Rectal smooth muscle tissue (tissue), 1 donor: ENCODE data around the gene SP7.
"Not testable (repeated sequence)": the region's sequence is repeated elsewhere in the genome, so short reads cannot be mapped to it uniquely, and the experiment has no call there.

ENCODE experiments used
- H3K27ac ChIP-seq: one replicate; pipeline ENCODE4 v1.7.0; 2013; ENCODE audit warnings: low read depth, low read length, inconsistent platforms
- H3K27me3 ChIP-seq: one replicate; pipeline ENCODE4 v1.7.0; 2013; ENCODE audit warnings: low read length; ENCODE audit not compliant: control insufficient read depth, insufficient read depth
- H3K36me3 ChIP-seq: one replicate; pipeline ENCODE4 v1.7.0; 2013; ENCODE audit warnings: low read length; ENCODE audit not compliant: control insufficient read depth, insufficient read depth
- H3K4me1 ChIP-seq: one replicate; pipeline ENCODE4 v1.7.0; 2013; ENCODE audit warnings: low read length; ENCODE audit not compliant: control insufficient read depth, insufficient read depth
- H3K4me3 ChIP-seq: one replicate; pipeline ENCODE4 v1.7.0; 2013; ENCODE audit warnings: low read length
- H3K9ac ChIP-seq: one replicate; pipeline ENCODE4 v1.7.0; 2013; ENCODE audit warnings: low read length

Gene SP7

GRCh38 chr12:53298164-53298563, 38.0 kb downstream of the SP7 start:
- peaks cover 4% of the 10 kb centered on the region for H3K36me3 ChIP-seq
- peaks cover 17% of the 10 kb centered on the region for H3K4me1 ChIP-seq
- H3K27me3 ChIP-seq = no peaks in the 10 kb centered on the region
- H3K4me3 ChIP-seq = no peak overlapping the region
- no peak overlapping the region for H3K9ac ChIP-seq
- H3K27ac ChIP-seq = no peak overlapping the region

- H3K9ac ChIP-seq, H3K27ac ChIP-seq, H3K27me3 ChIP-seq, H3K36me3 ChIP-seq, H3K4me3 ChIP-seq: not testable (repeated sequence)
- H3K4me1 ChIP-seq = peaks cover 17% of the 10 kb centered on the region
These were observed 39.0 kb downstream of the SP7 start for GRCh38 chr12:53297106-53297505.

- Histone ChIP-seq H3K4me3 (peak overlapping the region; percentile 99), H3K4me1 (peaks cover 17% of the 10 kb centered on the region)
These were observed 40.3 kb downstream of the SP7 start for GRCh38 chr12:53295891-53296219.

GRCh38 chr12:53295070-53295890, 40.9 kb downstream of the SP7 start, which contains the start of gene PFDN5:
TSS of gene PFDN5 (plus strand) at chr12:53295542. CDS start at chr12:53295568, 26 bp downstream.
- Histone ChIP-seq H3K27me3 (no peaks in the 10 kb centered on the region), H3K4me1 (peaks cover 13% of the 10 kb centered on the region), H3K27ac (peak within 1 kb of the TSS; percentile 75), H3K4me3 (peak within 1 kb of the TSS; percentile 99), H3K9ac (peak within 1 kb of the TSS; percentile 71), H3K36me3 (peaks cover 4% of the 10 kb centered on the region)

More at GRCh38 chr12:53295891-53296219, 40.3 kb downstream of the SP7 start:
- peak overlapping the region; percentile 71 for H3K9ac ChIP-seq
- H3K27ac ChIP-seq = peak overlapping the region; percentile 75
- peaks cover 4% of the 10 kb centered on the region for H3K36me3 ChIP-seq
- no peaks in the 10 kb centered on the region for H3K27me3 ChIP-seq

- Histone ChIP-seq H3K36me3 (no peaks in the 10 kb centered on the region), H3K27ac (no peak overlapping the region), H3K9ac (no peak overlapping the region), H3K27me3 (no peaks in the 10 kb centered on the region), H3K4me3 (no peak overlapping the region), H3K4me1 (peaks cover 7% of the 10 kb centered on the region)
These were observed 43.7 kb downstream of the SP7 start for GRCh38 chr12:53292426-53292825.

- Histone ChIP-seq H3K36me3 (no peaks in the 10 kb centered on the region), H3K27me3 (no peaks in the 10 kb centered on the region), H3K27ac (no peak overlapping the region), H3K9ac (no peak overlapping the region), H3K4me1 (peaks cover 3% of the 10 kb centered on the region), H3K4me3 (no peak overlapping the region)
These were observed 45.5 kb downstream of the SP7 start for GRCh38 chr12:53290661-53291060.

GRCh38 chr12:53289891-53290290, 46.3 kb downstream of the SP7 start:
- Histone ChIP-seq H3K27me3 (no peaks in the 10 kb centered on the region), H3K27ac (no peak overlapping the region), H3K9ac (no peak overlapping the region), H3K36me3 (no peaks in the 10 kb centered on the region), H3K4me3 (no peak overlapping the region), H3K4me1 (peaks cover 3% of the 10 kb centered on the region)

- H3K36me3 ChIP-seq = no peaks in the 10 kb centered on the region
- H3K27ac ChIP-seq = no peak overlapping the region
- no peaks in the 10 kb centered on the region for H3K27me3 ChIP-seq
- no peak overlapping the region for H3K9ac ChIP-seq
- no peak overlapping the region for H3K4me3 ChIP-seq
- H3K4me1 ChIP-seq = no peaks in the 10 kb centered on the region
These were observed 47.8 kb downstream of the SP7 start for GRCh38 chr12:53288322-53288721.

- Histone ChIP-seq H3K27ac (no peak overlapping the region), H3K4me1 (no peaks in the 10 kb centered on the region), H3K27me3 (no peaks in the 10 kb centered on the region), H3K4me3 (no peak overlapping the region), H3K9ac (no peak overlapping the region), H3K36me3 (no peaks in the 10 kb centered on the region)
These were observed 48.4 kb downstream of the SP7 start for GRCh38 chr12:53287741-53288216.

GRCh38 chr12:53286448-53286847, 49.7 kb downstream of the SP7 start:
- Histone ChIP-seq H3K4me3 (no peak overlapping the region), H3K27me3 (no peaks in the 10 kb centered on the region), H3K9ac (no peak overlapping the region), H3K36me3 (no peaks in the 10 kb centered on the region), H3K4me1 (no peaks in the 10 kb centered on the region), H3K27ac (no peak overlapping the region)

- no peak overlapping the region for H3K4me3 ChIP-seq
- no peak overlapping the region for H3K27ac ChIP-seq
- H3K4me1 ChIP-seq = no peaks in the 10 kb centered on the region
- no peaks in the 10 kb centered on the region for H3K36me3 ChIP-seq
- no peaks in the 10 kb centered on the region for H3K27me3 ChIP-seq
- no peak overlapping the region for H3K9ac ChIP-seq
These were observed 56.2 kb downstream of the SP7 start for GRCh38 chr12:53279888-53280498.

- no peak overlapping the region for H3K27ac ChIP-seq
- H3K4me3 ChIP-seq = no peak overlapping the region
- no peaks in the 10 kb centered on the region for H3K36me3 ChIP-seq
These were observed 56.8 kb downstream of the SP7 start for GRCh38 chr12:53279283-53279869.

More at GRCh38 chr12:53279283-53279869, 56.8 kb downstream of the SP7 start:
- Histone ChIP-seq H3K27me3 (no peaks in the 10 kb centered on the region), H3K4me1 (no peaks in the 10 kb centered on the region), H3K9ac (no peak overlapping the region)
